MM.1S (cell line): ENCODE data around the gene UBAC1.
"Not testable (repeated sequence)": the region's sequence is repeated elsewhere in the genome, so short reads cannot be mapped to it uniquely, and the experiment has no call there.

Experiments
- CTCF ChIP-seq: fragments of 300-600 bp; sonication (generic); IDR thresholded peaks from 2 replicates; pipeline ENCODE4 v1.5.1; 2016; ENCODE audit warnings: antibody characterized with exemption, low read length, mixed read lengths
- EZH2 ChIP-seq: fragments of 300-600 bp; sonication (generic); optimal IDR thresholded peaks from 2 replicates; pipeline ENCODE3; 2017; ENCODE audit warnings: low read depth, mild to moderate bottlenecking, antibody characterized with exemption, low read length, mixed read lengths

- not testable (repeated sequence) for TF ChIP-seq CTCF, EZH2
Observed at GRCh38 chr9:135943604-135944003, 17.6 kb downstream of the UBAC1 start.
